Femur (tissue), 1 donor: Measurements from ENCODE around the gene C11orf91.
"Not testable (repeated sequence)": the region's sequence is repeated elsewhere in the genome, so short reads cannot be mapped to it uniquely, and the experiment has no call there.

ENCODE experiments used
- DNase-seq: peaks from one replicate; pipeline ENCODE4 v3.0.0-alpha.2; 2017

The C11orf91 gene

GRCh38 chr11:33721426-33721825 is 20.8 kb upstream of the C11orf91 start:
- DNase-seq: peak; percentile 49

GRCh38 chr11:33719587-33719986 is 19.0 kb upstream of the C11orf91 start:
- DNase-seq: no peak

- no peak for DNase-seq
Observed at GRCh38 chr11:33718440-33718839, 17.8 kb upstream of the C11orf91 start.

- no peak for DNase-seq
Observed at GRCh38 chr11:33716243-33716642, 15.6 kb upstream of the C11orf91 start.

GRCh38 chr11:33713856-33714398 is 13.3 kb upstream of the C11orf91 start:
- DNase-seq: no peak

- no peak for DNase-seq
Observed at GRCh38 chr11:33713151-33713855, 12.7 kb upstream of the C11orf91 start.

- DNase-seq: no peak
Observed at GRCh38 chr11:33712436-33712835, 11.8 kb upstream of the C11orf91 start.

GRCh38 chr11:33709466-33709865 is 8.8 kb upstream of the C11orf91 start:
- no peak for DNase-seq

GRCh38 chr11:33708985-33709384 is 8.4 kb upstream of the C11orf91 start:
- DNase-seq: no peak

- DNase-seq: not testable (repeated sequence)
Observed at GRCh38 chr11:33707831-33708230, 7.2 kb upstream of the C11orf91 start.

- DNase-seq: no peak
Observed at GRCh38 chr11:33706966-33707365, 6.3 kb upstream of the C11orf91 start.

GRCh38 chr11:33706546-33706945 is 5.9 kb upstream of the C11orf91 start:
- DNase-seq: no peak

GRCh38 chr11:33704240-33705002 is 3.8 kb upstream of the C11orf91 start:
- no peak for DNase-seq

- no peak for DNase-seq
Observed at GRCh38 chr11:33703788-33704187, 3.2 kb upstream of the C11orf91 start.

- no peak for DNase-seq
Observed at GRCh38 chr11:33703234-33703633, 2.6 kb upstream of the C11orf91 start.

- DNase-seq: peak; percentile 54
Observed at GRCh38 chr11:33701302-33702230, 940 bp upstream of the C11orf91 start.

GRCh38 chr11:33700063-33700501 is 544 bp downstream of the C11orf91 start:
- peak; percentile 65 for DNase-seq

- DNase-seq: no peak
Observed at GRCh38 chr11:33699515-33700062, 1.0 kb downstream of the C11orf91 start.

GRCh38 chr11:33698921-33699320 is 1.7 kb downstream of the C11orf91 start:
- DNase-seq: no peak

- DNase-seq: no peak
Observed at GRCh38 chr11:33697997-33698396, 2.6 kb downstream of the C11orf91 start.

GRCh38 chr11:33696931-33697638 is 3.5 kb downstream of the C11orf91 start:
- DNase-seq: no peak

GRCh38 chr11:33696411-33696810 is 4.2 kb downstream of the C11orf91 start:
- no peak for DNase-seq
